ENCODE results near the gene HEPACAM.

HEPACAM gene

GRCh38 chr11:124898263-124898680, 37.6 kb downstream of the HEPACAM start:
- DNase-seq, result no peak

DNA sequence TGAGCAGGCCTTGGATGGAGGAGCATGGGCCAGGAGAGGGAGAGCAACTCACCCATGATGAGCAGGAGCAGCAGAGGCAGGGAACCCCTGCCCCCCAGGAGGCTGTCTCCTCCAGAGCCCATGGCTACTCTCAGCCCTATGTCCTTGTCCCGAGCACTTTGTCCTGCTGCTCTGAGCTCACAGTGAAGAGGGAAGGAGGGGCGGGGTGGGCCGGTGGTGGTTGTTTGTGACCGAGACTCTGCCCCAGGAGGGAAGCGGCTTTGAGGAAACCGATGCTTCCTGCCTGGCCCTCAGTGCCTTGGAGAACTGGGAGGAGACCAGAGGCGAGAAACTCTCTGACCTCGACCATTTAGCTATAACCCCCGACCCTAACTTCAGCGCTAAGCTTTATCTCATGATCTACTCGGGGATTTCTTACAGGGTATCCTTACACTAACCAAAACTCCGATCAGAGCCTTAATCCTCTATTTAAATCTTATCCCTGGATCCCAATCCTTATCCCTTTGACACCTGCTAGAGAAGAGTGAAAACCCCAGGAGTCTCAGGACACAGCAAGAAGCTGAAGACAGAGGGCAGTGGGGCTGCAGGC, 38.1 kb downstream of the HEPACAM start, which contains the start of gene ROBO4:
Gene ROBO4 (minus strand): TSS at position 192 of the 589 bp plus-strand sequence. CDS start 70 bp downstream, at position 122.
- DNase-seq, result no peak

DNA sequence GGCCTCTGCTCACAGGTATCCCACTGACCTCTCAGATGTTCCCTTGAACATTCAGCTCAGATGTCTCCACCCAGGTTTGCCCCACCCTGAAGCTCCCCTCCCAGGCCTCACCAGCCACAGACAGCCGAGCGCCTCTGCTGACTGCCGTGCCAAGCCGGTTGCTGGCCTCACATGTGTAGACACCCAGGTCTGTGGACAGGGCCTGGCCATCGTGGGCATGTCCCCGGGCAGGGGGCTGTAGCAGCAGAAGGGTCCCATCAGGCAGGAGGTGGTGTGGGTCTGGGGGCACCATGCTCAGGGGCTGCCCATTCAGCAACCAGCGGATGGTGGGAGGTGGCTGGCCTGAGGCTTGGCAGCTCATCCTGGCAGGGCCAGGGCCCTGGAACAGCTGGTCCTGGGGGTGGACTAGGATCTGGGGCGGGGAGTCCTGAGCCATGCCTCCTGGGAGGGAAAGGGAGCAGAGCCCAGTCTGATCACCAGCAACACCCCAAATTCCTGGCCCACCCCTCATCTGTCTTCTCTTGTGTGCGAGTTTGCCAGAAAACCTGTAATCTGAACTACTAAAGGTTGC, 38.9 kb downstream of the HEPACAM start:
- no peak for DNase-seq

DNA sequence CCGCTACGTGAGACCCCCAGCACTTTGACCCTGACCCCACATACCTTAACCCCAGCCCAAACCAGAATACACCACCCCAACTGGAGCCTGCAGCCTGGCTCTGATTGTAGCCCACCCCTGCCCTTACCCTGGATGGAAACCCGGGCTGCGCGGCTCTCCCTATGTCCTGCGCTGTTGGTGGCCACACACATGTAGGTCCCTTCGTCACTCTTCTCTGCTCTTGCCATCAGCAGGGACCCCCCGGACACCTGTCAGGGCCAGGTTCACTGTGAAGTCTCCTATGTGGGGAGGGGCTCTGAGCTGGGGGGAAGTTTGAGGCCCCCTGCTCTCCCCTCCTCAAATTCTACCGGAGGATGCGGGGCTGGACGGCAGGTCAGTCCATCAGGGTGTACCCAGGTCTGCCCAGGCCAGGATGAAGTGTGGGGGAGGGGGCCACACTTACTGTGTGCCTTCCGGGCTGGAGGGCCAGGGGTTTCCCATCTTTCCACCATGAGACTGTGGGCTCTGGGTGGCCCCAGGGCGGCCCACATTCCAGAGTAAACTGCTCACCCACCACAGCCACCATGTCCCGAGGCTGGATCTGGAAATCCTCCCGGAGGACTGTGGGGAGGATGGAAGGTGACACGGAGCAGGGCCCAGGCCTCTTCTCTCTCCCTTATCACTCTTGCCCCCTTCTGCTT, 39.6 kb downstream of the HEPACAM start:
- DNase-seq, result no peak

GRCh38 chr11:124895471-124895971, 40.3 kb downstream of the HEPACAM start:
- no peak for DNase-seq

DNA sequence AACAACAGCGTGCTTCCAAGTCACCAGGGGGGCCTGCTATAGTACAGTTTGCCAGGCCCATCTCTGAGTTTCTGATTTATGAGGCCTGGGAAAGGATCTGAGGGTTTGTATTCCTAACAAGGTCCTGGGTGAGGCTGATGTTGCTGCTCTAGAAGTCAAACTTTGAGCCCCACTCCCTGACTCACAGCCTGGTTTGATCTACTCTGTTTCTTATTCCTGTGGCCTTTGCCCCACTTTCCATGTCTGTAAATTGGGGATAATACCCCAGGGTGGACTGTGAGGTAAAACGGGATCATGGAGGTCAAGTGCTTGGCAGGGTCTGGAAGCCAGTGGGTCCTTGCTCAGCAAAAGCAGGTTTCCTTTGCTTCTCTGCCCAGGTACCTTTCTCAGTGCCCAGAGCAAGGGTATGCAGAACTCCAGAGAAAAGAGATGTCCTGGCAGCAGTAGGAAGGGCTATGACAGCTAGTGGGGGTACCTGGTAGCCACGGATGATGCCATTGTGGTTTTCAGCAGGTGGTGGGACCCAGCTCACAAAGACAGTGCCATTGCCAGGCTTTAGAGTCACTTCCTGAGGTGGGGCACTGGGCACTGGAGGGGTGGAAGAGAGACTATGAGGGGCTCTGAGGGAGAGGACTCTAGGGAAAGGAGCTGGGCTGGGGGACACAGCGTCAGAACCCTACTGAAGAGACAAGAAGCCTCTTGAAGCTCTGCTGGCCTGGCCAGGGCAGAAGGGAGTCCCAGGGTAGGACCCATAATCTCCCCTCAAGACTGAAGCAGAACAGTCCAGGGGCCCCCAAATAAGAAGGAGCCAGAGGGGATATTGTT, 41.0 kb downstream of the HEPACAM start:
- DNase-seq, result no peak

DNA sequence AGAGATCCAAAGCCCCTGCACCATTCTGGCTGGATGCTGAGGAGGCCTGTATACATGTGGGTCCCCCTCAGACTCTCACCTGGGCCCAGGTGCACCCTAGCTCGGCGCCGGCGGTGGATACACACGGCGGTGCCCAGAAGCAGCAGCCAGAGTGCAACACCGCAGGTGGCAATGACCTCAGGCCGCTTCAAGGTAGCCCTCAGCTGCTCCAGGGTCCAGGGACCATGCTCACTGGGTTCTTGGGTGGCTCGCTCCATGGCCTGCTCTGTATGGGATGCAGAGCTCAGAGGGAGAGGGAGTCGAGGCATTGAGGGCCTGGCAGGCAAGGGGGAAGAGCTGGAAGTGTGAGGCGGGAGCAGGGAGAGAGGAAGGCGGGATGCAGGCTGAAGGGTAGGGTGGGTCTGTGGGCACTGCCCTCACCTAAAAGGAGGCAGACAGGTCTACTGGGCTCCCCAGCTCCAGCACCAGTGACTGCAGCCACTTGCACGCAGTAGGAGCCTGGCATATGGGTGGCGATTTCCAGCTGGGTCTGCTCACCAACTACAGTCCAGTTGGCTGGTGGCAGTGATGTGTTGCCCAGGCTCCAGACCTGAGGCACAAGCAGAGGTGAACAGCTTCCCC, 42.0 kb downstream of the HEPACAM start:
- no peak for DNase-seq

DNA sequence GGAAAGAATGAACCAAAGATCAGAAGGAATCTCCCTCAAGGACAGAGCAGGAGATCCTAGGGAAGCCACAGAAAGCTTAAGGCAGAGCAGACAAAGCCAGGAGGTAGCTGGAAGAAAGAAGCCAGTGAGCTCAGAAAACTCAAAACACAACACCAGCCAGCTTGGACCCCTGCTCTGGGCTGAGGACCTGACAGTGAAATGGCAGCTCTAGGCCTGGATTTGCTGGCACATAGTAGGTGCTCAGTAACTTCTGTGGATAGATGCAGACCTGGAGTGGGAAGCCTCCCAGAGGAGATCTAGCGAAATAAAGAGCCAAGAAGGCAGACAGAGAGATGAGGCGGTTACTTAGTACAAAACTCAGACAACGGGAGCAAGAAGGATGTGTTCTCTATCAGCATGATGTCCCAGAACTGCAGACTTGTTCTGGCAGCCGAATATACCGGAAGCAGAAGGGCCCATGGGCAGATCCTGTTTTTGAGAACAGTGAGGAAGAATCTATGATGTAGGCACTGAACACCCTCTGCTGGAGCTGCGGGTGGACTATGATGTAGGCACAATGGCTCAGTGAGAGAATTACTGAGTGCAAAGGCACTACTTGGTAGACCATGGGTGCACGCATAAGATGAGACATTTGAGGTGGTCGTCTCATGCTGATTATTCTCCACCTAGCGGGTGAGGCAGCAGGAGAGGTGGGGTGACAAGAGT, 42.9 kb downstream of the HEPACAM start:
- DNase-seq, result no peak

- no peak for DNase-seq
These were observed 43.7 kb downstream of the HEPACAM start for GRCh38 chr11:124892146-124892545.

DNA sequence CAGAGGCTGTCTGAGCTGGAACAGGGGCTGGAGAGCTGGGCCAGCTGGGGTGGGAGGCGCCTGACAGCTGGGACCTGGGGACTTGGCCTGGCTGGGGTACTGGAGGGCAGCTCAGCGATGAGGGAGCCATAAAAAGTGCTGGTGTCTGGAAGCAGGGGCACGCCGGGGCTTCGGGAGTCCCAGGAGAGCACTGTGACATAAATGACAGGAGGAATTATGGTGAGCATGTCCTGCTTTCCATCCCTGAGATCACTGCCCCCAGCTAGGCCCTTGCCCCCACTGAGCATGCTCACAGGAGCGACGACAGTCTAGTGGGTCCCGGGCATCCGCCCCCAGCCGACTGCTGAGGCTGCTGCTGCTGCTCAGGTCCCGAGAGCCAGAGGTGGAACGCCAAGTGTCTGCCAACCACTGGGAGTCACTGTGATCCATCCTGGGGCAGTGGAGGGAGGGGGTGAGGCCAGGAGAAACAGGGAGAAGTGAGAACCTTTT, 44.4 kb downstream of the HEPACAM start:
- DNase-seq, result no peak

DNA sequence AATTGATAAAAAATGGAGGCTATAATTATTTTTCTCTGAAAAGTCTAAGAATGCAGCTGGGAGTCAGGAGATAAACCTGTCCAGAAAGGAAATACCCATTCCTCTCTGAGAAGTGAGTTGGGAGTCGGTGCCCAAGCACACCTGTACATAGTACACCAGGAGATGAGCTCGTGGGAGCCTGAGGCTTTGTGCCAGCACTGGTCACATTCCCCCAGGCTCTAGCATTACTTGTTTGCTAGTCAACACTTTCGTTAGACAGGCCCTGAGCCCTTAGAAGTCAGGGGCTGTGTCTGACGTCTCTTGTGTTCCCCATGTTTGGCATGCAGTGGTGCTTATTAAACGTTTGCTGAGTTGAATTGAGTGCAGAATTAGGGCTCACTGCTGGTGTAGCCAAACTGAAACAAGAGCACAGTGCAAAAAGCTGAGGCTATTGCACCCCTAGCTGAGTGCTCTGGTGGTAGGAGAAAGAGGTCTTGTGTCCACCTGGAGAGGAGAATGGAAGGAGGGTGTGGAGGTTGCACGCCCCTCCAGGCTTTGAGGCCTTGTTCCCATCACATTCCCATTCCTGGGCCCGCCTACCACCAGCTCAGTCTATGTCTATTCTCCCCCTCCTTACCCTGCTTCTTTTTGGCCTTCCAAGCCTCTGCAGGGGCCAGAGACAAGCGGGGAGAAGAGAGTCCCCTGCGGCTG, 45.0 kb downstream of the HEPACAM start:
- no peak for DNase-seq

GRCh38 chr11:124890151-124890550, 45.7 kb downstream of the HEPACAM start:
- DNase-seq, result no peak

GRCh38 chr11:124889191-124890091, 46.4 kb downstream of the HEPACAM start:
- no peak for DNase-seq

DNA sequence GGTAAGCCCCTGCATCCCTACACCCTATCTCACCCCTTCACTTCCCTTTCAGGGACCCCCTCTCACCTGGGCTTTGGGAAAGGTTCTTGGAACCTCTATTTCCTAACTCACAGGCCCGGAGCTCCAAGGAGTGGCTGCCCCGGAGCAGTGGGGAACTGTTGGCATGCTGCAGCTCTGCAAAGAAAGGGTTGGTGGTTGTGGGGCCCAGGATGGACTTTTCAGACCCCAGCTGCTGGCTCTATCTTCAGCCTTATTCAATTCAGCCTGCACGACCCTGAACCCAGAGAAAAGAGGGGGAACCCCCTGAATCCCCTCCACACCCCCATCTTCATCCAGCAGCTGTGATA, 48.2 kb downstream of the HEPACAM start:
- no peak for DNase-seq

DNA sequence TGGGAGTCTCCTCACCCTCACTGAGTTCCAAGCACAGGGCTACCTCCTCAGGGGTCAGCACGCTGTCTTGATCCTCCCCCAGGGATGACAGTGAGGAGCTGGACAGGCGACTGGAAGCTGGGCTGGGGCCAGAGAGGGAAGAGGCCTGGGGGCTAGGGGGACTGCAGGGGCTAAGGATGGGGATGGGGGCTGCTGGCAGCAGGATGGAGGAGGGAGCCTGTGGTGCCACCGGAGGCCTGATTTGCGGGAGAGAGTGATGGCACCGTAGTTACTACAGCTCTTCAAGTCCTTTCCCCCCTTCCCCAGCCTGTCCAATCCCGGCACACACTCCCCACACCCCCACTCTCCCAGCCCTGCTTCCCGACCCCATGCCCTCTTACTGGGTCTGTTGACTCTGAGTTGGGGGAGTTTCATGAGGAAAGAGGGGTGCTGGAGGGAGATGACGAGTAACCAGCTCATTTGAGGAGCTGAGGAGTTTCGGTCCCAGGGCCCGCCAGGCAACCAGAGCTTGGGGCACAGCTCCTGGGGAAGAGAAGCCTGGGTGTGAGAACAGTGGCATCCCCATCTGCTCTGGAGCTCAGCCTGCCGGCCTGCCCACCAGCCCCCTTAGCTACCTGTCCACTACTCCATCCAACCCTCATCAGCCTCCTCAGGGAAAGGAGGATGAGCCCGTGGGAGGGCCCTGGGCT, 48.7 kb downstream of the HEPACAM start:
- no peak for DNase-seq

DNA sequence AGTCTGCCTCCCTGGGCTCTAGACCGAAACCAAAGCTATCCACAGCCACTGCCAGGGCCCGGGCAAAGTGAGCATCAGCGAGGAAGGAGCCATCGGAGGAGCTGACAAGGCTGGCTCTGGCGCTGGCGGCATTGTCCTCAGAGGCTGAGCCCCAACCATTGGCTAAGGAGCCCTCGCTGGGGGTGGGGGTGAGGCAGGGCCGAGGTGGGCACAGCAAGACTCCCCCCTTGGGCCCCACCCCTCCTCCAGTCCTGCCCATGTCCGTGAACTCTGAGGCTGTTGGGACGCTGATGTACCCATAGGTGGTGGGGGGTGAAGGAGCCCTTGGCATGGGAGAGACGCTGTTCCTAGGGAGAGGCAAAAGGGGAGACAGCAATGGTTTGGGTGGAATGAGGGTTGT, 49.4 kb downstream of the HEPACAM start:
- no peak for DNase-seq

DNA sequence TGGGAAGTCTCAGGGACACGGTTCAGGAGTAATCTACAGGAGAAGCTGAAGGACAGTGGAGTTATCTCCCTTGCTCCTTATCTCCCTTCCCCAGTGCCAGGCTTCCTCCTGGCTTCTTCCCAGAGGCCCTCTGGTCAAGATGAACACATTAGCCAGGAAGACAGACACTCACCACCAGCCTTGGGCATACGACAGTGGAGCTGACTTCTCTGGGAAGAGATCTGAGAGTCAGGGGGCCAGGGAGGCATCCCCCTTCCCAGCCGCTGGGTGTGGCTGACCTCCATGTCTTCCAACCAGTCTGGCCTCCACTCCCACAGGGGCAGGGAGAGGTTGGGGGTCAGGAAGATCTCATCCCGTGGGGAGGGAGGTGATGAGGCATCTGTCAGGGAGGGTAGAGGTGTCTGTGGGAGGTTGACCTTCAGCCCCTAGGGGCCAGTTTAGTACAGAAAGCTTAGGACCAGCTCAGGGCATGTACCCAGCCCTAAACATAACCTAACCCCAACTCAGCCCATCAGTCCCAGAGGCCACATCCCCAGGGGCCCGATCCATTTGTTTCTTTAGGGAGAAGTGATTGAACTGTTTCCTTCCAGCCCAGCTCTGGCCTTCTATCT, 50.9 kb downstream of the HEPACAM start:
- DNase-seq, result no peak

GRCh38 chr11:124884340-124884739, 51.5 kb downstream of the HEPACAM start:
- no peak for DNase-seq

DNA sequence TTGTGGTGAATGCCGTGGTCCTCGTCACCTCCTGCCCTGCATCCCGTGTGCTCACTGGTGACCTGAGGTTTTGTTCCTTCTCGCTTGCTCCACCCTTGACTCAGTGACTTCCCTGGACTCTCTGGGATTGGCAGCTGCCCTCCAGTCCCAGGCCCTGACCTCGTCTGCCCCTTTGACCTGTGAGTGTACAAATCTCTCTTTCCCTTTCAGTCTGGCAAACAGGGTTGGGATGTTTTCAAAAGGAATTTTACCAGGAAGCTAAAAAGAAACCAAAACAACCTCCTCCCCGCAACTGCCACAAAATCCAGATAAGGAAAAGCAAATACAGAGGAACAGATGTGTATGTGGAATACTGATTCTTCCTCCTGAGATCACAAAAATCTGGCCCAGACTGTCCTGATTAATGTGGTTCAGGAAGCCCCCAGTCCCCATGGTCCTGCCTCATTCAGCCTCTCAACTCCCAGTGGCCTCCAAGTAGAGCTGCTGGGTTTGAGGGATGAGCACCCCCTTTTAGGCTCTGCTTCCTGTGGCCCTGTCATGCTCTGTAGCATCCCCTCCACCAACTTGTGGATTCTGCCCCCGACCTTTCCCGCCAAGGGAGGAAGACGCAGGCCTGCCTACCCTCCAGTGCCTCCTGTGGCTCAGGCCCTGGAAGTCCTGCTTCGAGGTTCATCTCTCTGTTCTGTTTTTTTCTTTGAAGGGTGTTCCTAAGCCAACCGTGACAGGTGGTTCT, 53.3 kb downstream of the HEPACAM start:
- DNase-seq, result no peak

Data from stimulated activated CD4-positive, alpha-beta T cell treated with anti-CD3 and anti-CD28 coated beads, Interleukin-4, amount 100 ng/mL, for 4 hours (primary cell).